HepG2 (cell line): ENCODE measurements around the gene SNRPN. TPM values are rescaled to one million over a fixed set of nuclear protein-coding genes. Genes with fewer than 3 reads are reported as not detected.

Experiments
- ATF3 ChIP-seq: sonication (generic); formaldehyde crosslinking; IDR thresholded peaks from 2 replicates; pipeline ENCODE4 v1.4.0; 2020; ENCODE audit warnings: missing genetic modification reagents
- ATF4 ChIP-seq, 2 experiments: fragments of 450-650 bp in 1 of 2; sonication (generic) in 1 of 2; formaldehyde crosslinking; IDR thresholded peaks; 2 replicates each; pipeline versions ENCODE4 v1.5.0 to v1.8.0; 2020 to 2022; ENCODE audit warnings: mild to moderate bottlenecking in 1 of 2, missing genetic modification reagents in 1 of 2
- BATF2 ChIP-seq: sonication (generic); formaldehyde crosslinking; IDR thresholded peaks from 2 replicates; pipeline ENCODE4 v1.8.0; 2022; ENCODE audit warnings: mild to moderate bottlenecking, missing genetic modification reagents, moderate library complexity
- BCL6 ChIP-seq: IDR thresholded peaks from 2 replicates; pipeline ENCODE4 v1.6.1; 2016; ENCODE audit warnings: missing genetic modification reagents, missing compliant biosample characterization
- EHMT2 ChIP-seq: fragments of 200-600 bp; sonication (generic); IDR thresholded peaks from 2 replicates; pipeline ENCODE4 v1.7.0; 2017; ENCODE audit warnings: antibody characterized with exemption, low read depth, low read length, borderline replicate concordance
- FIP1L1 ChIP-seq: fragments of 200-400 bp; formaldehyde crosslinking; IDR thresholded peaks from 2 replicates; pipeline ENCODE4 v1.6.1; 2018; ENCODE audit warnings: low read depth, mild to moderate bottlenecking, low read length, moderate library complexity, borderline replicate concordance; ENCODE audit not compliant: insufficient read depth
- HIVEP1 ChIP-seq: sonication (generic); formaldehyde crosslinking; IDR thresholded peaks from 2 replicates; pipeline ENCODE4 v1.4.0; 2020; ENCODE audit warnings: mild to moderate bottlenecking, missing genetic modification reagents
- KDM3A ChIP-seq: IDR thresholded peaks from 2 replicates; pipeline ENCODE4 v1.6.1; 2018; ENCODE audit warnings: low read depth, missing compliant biosample characterization
- PRMT3 ChIP-seq: sonication (generic); formaldehyde crosslinking; IDR thresholded peaks from 2 replicates; pipeline ENCODE4 v1.8.1; 2022; ENCODE audit warnings: low read depth, mild to moderate bottlenecking, moderate library complexity, missing genetic modification reagents, borderline replicate concordance
- RAD51 ChIP-seq: fragments of 450-650 bp; IDR thresholded peaks from 2 replicates; pipeline ENCODE4 v1.6.1; 2016; ENCODE audit warnings: borderline replicate concordance
- TFAP4 ChIP-seq: sonication (generic); IDR thresholded peaks from 2 replicates; pipeline ENCODE4 v1.6.1; 2016; ENCODE audit warnings: low read depth, borderline replicate concordance
- TFDP1 ChIP-seq: IDR thresholded peaks from 2 replicates; pipeline ENCODE4 v1.6.1; 2016; ENCODE audit warnings: missing compliant biosample characterization, missing genetic modification reagents, borderline replicate concordance
- ZKSCAN8 ChIP-seq: IDR thresholded peaks from 2 replicates; pipeline ENCODE4 v1.6.1; 2016; ENCODE audit warnings: borderline replicate concordance, missing genetic modification reagents, missing compliant biosample characterization
- ZMYM3 ChIP-seq: sonication (generic); formaldehyde crosslinking; IDR thresholded peaks from 2 replicates; pipeline ENCODE4 v1.5.1; 2020; ENCODE audit warnings: mild to moderate bottlenecking, missing genetic modification reagents
- ZNF772 ChIP-seq: sonication (generic); formaldehyde crosslinking; IDR thresholded peaks from 2 replicates; pipeline ENCODE4 v1.5.0; 2020; ENCODE audit warnings: mild to moderate bottlenecking, missing genetic modification reagents
- ZNF891 ChIP-seq: sonication (generic); formaldehyde crosslinking; IDR thresholded peaks from 2 replicates; pipeline ENCODE4 v1.5.0; 2020; ENCODE audit warnings: mild to moderate bottlenecking, missing genetic modification reagents
- polyA plus RNA-seq, 8 experiments: library from polyadenylated mRNA; depleted of rRNA in 3 of 8; stranded (reverse) in 7 of 8; unstranded in 1 of 8; fragments of >200 nt; fragmentation: Illumina TruSeq in 4 of 8; extraction: Trizol in 4 of 8; gene quantifications; 2 replicates each; pipeline versions ENCODE4 v1.2.1 to v1.2.3, GENCODE V29; 2011 to 2016; ENCODE audit warnings: low read depth in 4 of 8, missing spikeins in 1 of 8, mixed read lengths in 1 of 8; ENCODE audit not compliant: insufficient read depth in 1 of 8
- total RNA-seq, 5 experiments: library from RNA; depleted of rRNA; stranded (reverse); fragments of >200 nt; fragmentation: Illumina TruSeq; extraction: Trizol; gene quantifications; 2 replicates each; pipeline ENCODE4 v1.2.3, GENCODE V29; 2016; ENCODE audit warnings: low read depth in 1 of 5
- TF ChIP-seq, protein P1 (sequence below): conservative IDR thresholded peaks from 2 replicates; pipeline ENCODE4 v1.6.1; 2018; ENCODE audit warnings: missing genetic modification reagents

SNRPN gene
- total and polyA plus RNA-seq, 2 of the 13 experiments (the other 11 are each of a cell fraction or from before 2014, with no cell fraction given) = 133 to 212 TPM

DNA sequence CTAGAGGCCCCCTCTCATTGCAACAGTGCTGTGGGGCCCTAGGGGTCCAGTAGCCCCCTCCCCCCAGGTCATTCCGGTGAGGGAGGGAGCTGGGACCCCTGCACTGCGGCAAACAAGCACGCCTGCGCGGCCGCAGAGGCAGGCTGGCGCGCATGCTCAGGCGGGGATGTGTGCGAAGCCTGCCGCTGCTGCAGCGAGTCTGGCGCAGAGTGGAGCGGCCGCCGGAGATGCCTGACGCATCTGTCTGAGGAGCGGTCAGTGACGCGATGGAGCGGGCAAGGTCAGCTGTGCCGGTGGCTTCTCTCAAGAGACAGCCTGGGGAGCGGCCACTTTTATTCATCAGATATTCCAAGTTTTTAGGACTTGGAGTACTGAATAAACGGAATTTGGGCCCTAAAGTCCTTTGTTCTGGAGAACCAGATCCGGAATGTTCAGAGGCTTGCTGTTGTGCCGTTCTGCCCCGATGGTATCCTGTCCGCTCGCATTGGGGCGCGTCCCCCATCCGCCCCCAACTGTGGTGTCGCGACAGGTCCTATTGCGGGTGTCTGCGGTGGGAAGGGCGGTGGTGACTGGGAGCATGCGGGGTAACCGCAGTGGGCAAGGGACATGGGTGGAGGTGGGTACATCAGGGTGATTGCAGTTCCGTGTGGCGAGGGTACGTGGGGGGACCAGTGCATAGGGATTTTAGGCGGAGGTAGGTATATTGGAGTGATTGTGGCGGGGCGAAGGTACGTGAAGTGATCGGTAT is at the start of gene SNRPN, which contains the start of gene SNURF (continued):
- 0 out of 2 replicates have a peak, but pooled peaks have one; percentile 20 for TF ChIP-seq ZNF772 (CRISPR knock-in tag)
- TF ChIP-seq BATF2 (CRISPR knock-in tag) = no peak
- no peak for TF ChIP-seq RAD51
- TF ChIP-seq ZKSCAN8 (CRISPR knock-in tag) = no peak
- TF ChIP-seq ZNF891 (CRISPR knock-in tag) = no peak
- TF ChIP-seq TFAP4 = peak; percentile 56; the same call in 1 of the 2 replicates
- peak; percentile 31; the same call in 1 of the 2 replicates for TF ChIP-seq ZMYM3 (CRISPR knock-in tag)
- TF ChIP-seq ATF3 (CRISPR knock-in tag) = peak; percentile 58; the same call in 1 of the 2 replicates
- no peak for TF ChIP-seq KDM3A
- TF ChIP-seq BCL6 (CRISPR knock-in tag) = no peak
- no peak for TF ChIP-seq FIP1L1
- TF ChIP-seq PRMT3 = no peak
- 0 out of 2 replicates have a peak, but pooled peaks have one; percentile 29 for TF ChIP-seq TFDP1 (CRISPR knock-in tag)
- TF ChIP-seq, protein P1, sequence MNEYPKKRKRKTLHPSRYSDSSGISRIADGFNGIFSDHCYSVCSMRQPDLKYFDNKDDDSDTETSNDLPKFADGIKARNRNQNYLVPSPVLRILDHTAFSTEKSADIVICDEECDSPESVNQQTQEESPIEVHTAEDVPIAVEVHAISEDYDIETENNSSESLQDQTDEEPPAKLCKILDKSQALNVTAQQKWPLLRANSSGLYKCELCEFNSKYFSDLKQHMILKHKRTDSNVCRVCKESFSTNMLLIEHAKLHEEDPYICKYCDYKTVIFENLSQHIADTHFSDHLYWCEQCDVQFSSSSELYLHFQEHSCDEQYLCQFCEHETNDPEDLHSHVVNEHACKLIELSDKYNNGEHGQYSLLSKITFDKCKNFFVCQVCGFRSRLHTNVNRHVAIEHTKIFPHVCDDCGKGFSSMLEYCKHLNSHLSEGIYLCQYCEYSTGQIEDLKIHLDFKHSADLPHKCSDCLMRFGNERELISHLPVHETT (CRISPR knock-in tag) = no peak
- peak; percentile 32; the same call in 1 of the 2 replicates for TF ChIP-seq HIVEP1 (CRISPR knock-in tag)
- TF ChIP-seq EHMT2 = no peak
- TF ChIP-seq ATF4 (CRISPR knock-in tag; IDR thresholded peaks at IDR 0.05) = no peak
